GM18870 (cell line): ENCODE results near the gene ABR.
"Not testable (repeated sequence)": the region's sequence is repeated elsewhere in the genome, so short reads cannot be mapped to it uniquely, and the experiment has no call there.

Source experiments
- ATAC-seq: cut with Tn5 transposase; IDR thresholded peaks from one replicate; pipeline ENCODE4 v1.9.1; 2021; ENCODE audit warnings: moderate library complexity; ENCODE audit not compliant: unreplicated experiment

ABR gene

GRCh38 chr17:996554-997344 lies 183.0 kb downstream of the ABR start, which contains the start of gene TIMM22:
Gene TIMM22 (plus strand): TSS chr17:997129. CDS start chr17:997143, 14 bp downstream.
- ATAC-seq: peak; percentile 85

DNA sequence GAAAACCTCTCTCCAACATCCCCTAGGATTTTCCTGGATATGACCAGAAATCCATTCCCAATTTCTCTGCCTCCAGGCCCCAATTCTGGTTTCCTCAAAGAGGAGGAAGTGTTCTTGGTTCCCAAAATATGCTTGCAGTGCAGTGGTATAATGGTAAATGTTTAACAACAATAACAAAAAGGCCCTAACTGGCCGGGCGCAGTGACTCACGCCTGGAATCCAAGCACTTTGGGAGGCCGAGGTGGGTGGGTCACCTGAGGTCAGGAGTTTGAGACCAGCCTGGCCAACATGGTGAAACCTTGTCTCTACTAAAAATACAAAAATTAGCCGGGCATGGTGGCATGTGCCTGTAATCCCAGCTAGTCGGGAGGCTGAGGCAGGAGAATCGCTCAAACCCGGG lies 184.5 kb downstream of the ABR start:
- not testable (repeated sequence) for ATAC-seq

- no peak for ATAC-seq
Observed at GRCh38 chr17:992933-993332, 186.8 kb downstream of the ABR start.

DNA sequence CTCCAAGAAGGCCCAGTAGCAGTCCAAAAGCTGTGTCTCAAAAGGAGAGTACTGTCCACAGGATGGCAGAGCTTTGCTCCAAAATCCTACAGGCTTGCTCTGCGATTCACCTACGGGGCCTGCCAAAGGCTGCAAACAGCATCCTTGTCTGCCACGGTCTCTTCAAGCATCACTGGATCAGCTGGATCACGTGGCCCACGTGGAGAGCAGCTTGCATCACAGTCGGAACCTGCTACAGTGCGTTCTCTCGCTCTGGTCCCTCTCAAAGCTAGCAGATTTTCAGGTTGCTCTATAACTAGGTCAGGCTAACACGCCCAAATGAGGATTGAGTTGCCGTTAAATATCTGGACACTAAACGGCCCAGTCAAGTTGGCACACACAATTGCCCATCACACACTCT lies 191.2 kb downstream of the ABR start:
- no peak for ATAC-seq

- no peak for ATAC-seq
Observed at GRCh38 chr17:987931-988330, 191.8 kb downstream of the ABR start.

DNA sequence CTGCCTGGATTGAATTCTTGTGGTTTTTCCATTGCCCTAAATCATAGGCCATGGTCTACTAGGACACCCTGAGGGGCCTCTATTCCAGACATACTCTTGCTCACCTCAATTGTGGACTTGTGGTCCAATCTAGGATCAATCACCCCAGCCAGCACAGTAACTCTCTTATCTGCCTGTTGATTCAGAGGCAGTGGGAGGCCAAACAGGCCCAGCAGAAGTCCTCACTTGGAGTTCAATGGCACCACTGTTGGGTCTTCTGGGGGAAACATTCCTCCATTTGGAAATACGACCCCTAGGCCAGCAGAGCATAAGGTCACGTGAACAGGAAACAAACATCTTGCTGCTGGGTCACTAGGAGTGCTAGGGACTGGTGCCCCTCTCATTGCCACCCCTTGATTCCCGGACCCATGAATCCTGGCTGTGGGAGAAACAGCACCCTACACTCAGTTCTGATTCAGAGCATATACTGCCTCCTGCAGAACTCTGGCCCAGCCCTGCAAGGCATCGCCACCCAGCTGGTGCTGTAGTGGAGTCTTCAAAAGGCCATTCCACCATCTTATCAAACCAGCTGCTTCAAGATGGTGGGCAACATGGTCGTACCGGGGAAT lies 193.4 kb downstream of the ABR start:
- no peak for ATAC-seq

DNA sequence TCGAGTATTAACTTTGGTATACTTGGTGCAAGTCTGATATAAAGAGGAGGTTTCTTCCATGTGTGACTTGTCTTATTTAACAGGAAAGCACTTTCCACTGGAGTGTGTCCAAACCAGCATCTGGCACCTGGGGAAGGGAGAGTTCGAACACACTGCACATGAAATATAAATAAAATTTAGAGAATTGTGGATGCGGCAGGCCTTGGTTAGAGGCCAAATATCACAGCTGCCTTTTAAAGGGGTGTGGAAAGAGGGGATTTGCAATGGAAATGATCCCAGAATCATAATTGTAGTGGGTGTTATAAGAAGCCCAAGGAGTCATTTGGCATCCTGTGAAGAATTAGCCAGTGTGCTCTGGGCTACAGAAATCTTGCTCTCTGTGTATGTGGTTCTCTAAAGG lies 195.9 kb downstream of the ABR start:
- no peak for ATAC-seq

DNA sequence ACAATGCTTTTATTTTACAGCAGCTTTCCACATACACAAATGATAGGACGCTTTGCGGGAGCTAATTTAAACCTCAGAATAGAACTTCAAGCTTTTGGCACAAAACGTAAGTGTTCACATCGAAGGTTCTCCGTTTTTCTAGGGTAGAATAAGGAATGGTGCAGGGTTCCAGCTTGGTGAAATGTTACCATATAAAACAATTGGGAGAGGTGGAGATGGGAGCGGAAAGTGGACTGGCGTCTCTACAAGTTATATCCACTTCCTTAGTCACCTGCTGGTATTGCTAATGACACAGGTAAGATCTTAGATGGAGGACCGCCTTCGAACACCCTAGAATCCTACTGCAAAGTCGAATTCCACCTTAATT lies 198.5 kb downstream of the ABR start:
- no peak for ATAC-seq

GRCh38 chr17:980406-981291 lies 199.1 kb downstream of the ABR start:
- ATAC-seq: no peak

DNA sequence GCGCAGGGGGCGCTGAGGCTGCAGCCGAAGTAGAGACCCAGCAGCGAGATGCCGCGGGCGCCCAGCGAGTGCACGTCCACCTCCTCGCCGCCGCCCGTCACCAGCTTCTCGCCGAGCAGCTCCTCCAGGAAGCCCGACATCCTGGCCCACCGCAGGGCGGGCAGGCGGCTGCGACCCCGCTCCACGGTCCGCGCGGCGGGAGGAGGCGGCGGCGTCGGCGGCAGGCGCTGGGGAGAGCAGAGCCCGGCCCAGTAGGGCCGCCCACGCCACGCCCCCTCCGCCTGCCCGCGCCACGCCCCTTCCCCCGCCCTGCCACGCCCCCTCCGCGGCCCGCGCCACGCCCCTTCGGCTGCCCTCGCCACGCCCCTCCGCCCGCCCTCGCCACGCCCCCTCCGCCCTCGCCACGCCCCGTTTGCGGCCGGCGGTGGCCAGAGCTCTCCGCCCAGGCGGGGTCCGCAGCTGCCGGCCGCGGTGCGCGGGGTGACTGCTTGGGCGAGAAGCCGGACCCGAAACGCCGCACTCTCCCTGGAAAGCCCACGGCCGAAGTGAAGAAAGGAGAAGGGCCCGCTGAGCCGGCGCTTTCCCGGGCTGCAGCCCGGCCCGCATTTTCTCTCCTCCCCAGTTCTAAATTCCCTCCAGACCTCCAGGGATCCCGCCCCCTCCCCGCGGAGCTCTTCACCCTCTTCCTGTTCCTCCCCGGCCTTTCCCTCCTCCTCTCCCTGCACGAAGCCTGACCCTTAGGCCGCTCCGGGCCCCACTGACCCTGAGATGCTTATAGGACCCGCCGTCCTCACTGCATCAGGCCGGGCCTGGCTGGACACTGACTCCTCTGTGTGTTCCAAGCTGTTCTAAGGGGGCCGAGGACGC lies 200.0 kb downstream of the ABR start, which contains the start of gene NXN:
Gene NXN (minus strand): TSS at position 238 of the 867 bp plus-strand sequence.
- ATAC-seq: no peak

DNA sequence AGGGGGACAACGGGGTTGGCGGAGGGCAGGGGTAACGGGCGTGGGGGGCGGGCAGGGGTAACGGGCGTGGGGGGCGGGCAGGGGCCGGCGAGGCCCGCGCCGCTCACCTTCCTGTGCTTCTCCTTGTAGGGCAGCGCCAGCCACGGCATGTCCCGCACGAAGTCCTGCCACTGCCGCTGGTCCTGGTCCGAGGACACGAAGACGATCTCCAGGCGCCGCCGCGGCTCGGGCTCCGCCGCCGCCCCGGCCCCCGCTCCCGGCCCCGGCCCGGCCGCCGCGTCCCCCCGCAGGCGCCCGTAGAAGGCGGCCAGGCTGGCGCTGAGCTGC lies 200.6 kb downstream of the ABR start:
- ATAC-seq: no peak

DNA sequence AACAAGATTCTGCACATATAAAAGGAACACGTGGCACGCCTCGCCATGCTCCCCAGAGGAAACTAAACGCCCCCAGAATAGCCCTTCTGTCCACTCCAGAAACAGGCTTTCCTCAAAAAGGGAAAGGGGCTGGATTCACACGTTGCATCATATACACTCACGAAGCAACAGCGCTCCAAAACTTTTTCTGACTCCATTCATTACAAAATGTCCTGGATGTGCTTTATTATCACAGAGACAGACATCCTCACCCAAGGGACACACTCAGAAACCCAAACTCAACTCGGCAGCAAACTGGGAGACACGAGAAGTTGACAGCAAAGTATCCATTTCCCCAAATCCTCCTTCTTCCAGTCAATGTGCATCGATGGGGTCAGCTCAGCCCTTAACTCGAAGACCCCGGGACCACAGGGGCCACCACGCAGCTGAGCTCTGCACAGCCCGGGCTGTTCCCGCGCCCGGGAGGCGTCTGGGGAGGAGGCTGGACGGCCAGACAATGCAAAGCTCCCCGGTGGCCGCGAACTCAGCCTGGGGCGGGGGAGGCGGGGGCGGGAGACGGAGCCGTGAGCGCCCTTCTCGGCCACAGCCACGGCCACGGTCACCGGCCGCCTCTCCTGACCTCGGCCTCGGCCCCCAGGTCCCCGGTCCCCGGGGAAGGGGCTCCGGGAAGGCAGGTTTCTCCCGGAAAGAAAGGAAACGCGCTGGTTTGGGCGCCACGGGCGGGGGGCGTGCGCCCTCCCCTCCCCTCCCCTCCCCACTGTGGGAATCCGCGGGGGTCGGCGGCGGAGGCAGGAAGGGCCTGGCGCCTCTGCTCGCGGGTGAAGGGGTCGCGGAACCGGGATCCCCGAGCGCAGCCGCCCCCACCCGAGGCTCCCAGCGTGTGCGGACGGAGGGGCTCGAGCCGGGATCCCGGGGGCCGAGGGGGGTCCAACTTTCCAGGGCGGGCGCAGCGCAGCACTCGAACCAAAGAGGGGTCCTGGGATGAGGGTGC lies 201.4 kb downstream of the ABR start:
- ATAC-seq: no peak

GRCh38 chr17:977166-977565 lies 202.6 kb downstream of the ABR start:
- ATAC-seq: no peak

DNA sequence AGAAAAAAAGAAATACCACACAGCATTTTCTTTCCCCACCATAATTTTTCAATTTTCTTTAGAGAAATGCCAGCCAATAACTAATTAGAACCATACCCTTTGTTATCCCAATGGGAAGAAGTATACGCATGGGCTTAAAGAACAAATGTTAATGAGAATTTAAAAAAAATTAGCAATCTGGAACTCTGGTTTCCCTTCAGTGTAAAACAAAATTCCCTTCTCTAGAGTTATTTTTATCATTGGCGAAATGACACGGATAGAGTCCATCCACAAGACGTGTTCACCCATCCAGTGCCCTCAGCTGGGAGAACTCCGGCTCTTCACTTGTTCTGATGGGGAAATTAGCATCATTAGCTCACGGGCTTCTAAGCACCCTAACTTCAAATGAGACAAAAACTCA lies 203.5 kb downstream of the ABR start:
- no peak for ATAC-seq

DNA sequence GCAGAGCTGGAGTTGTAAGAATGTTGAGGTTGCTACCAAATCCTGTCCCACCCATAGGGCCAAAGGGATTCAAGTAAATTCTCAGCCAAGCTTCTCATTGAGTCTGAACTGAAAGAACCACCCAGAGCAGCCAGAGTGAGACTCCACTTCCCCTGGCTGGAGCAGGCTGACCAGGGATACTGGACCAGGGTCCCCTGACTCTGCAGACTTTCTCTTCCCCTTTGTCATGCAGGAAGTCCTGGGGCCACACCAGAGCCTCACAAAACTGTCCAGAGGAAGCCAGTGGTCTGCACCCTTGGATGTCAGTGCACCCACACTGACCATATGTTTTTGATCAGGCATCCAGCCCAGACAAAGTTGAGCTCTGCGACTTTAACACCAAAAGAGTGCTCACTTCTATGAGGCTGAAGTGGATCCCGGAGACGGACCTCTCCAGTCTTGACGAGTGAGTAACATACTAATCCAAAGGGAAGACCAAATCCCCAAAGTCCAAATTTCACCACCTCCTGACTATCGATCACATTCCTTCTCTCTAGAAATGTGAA lies 204.3 kb downstream of the ABR start:
- no peak for ATAC-seq

- ATAC-seq: not testable (repeated sequence)
Observed at GRCh38 chr17:974778-975177, 205.0 kb downstream of the ABR start.

DNA sequence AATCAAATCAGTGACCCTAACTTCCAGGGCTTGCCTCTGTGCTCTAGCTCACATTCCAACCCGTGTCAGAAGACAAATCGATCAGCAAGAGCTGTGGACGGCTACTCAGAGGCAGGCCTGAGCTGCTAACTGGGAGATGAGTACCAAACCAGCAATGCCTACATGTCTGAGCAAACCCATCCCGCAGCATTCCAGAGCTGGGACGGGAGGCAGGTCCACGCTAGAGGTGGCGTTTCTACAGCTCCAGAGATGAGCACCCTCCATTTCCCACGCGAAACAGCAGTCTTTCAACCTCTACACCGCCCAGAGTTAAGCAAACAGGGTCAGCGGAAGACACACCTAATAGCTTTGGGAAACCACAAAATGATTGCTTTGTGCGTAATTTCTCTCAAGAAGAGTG lies 206.7 kb downstream of the ABR start:
- no peak for ATAC-seq

DNA sequence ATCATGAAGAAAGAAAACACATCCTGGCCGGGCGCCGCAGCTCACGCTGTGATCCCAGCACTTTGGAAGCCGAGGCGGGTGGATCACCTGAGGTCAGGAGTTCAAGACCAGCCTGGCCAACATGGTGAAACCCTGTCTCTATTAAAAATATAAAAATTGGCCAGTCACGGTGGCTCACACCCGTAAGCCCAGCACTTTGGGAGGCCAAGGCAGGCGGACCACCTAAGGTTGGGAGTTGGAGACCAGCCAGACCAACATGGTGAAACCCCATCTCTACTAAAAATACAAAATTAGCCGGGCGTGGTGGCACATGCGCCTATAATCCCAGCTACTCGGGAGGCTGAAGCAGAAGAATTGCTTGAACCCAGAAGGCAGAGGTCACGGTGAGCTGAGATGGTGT lies 207.9 kb downstream of the ABR start:
- not testable (repeated sequence) for ATAC-seq

DNA sequence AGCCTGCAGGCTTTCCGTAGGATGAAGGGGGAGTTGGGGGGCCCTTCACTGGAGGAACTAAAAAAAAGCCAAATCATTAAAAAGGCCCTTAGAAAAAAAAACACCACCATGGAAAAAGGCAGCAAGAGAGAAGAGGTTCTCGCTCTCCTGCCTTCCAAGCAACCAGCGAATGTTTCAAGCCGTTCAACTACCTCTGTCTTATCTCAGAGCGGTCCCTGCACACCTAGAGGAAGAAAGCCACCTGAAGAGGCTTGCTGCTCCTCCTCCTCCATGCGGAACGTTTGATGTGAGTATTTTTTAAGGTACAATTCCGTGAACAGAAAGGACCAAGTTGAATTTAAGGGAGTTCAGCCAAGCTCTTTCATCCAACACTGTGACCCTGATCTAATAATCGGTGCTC lies 209.4 kb downstream of the ABR start:
- no peak for ATAC-seq
